Ovary (tissue), 3 donors: ENCODE measurements around the gene PSMD13.

ENCODE experiments used
- EP300 ChIP-seq: sonication (generic); formaldehyde crosslinking; IDR thresholded peaks from one replicate; pipeline ENCODE4 v1.6.1; 2017; ENCODE audit warnings: antibody characterized with exemption
- POLR2A ChIP-seq: fragments of 450-650 bp; IDR thresholded peaks from one replicate; pipeline ENCODE4 v1.6.1; 2017; ENCODE audit warnings: antibody characterized with exemption, mild to moderate bottlenecking, moderate library complexity
- TF ChIP-seq, protein P1 (sequence below), 3 donors: fragments of 450-650 bp in 2 of 3; fragments of 200-600 bp in 1 of 3; IDR thresholded peaks; one replicate each; pipeline versions ENCODE4 v1.5.1 to v1.8.0; 2016 to 2022; ENCODE audit warnings: antibody characterized with exemption in 3 of 3, mild to moderate bottlenecking in 1 of 3
- donor health status: DM: no; HTN: no; CAD: no.

- no peak for TF ChIP-seq POLR2A
- TF ChIP-seq, protein P1, sequence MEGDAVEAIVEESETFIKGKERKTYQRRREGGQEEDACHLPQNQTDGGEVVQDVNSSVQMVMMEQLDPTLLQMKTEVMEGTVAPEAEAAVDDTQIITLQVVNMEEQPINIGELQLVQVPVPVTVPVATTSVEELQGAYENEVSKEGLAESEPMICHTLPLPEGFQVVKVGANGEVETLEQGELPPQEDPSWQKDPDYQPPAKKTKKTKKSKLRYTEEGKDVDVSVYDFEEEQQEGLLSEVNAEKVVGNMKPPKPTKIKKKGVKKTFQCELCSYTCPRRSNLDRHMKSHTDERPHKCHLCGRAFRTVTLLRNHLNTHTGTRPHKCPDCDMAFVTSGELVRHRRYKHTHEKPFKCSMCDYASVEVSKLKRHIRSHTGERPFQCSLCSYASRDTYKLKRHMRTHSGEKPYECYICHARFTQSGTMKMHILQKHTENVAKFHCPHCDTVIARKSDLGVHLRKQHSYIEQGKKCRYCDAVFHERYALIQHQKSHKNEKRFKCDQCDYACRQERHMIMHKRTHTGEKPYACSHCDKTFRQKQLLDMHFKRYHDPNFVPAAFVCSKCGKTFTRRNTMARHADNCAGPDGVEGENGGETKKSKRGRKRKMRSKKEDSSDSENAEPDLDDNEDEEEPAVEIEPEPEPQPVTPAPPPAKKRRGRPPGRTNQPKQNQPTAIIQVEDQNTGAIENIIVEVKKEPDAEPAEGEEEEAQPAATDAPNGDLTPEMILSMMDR (IDR thresholded peaks at IDR 0.05): no peak
- TF ChIP-seq EP300: no peak
These were observed 60.3 kb downstream of the PSMD13 start for GRCh38 chr11:297051-297585.
